ENCODE data around the gene RPL28. TPM values are rescaled to one million over a fixed set of nuclear protein-coding genes. Genes with fewer than 3 reads are reported as not detected.

Gene RPL28
- total and polyA plus RNA-seq, 2 of the 13 experiments (the other 11 are each of a cell fraction or from before 2014, with no cell fraction given), result 105 to 420 TPM

GRCh38 chr19:55407800-55408532 lies 22.2 kb downstream of the RPL28 start (continued):
- TF ChIP-seq ZNF225 (CRISPR knock-in tag; IDR thresholded peaks at IDR 0.05) (no peak), PHF8 (CRISPR knock-in tag; IDR thresholded peaks at IDR 0.05) (peak; percentile 68), ZNF687 (CRISPR knock-in tag; IDR thresholded peaks at IDR 0.05) (peak; percentile 95), ZBTB38 (CRISPR knock-in tag; IDR thresholded peaks at IDR 0.05) (no peak; the same call in 1 of the 2 replicates), ZBTB14 (CRISPR knock-in tag; IDR thresholded peaks at IDR 0.05) (peak; percentile 80), PCBP2 (optimal IDR thresholded peaks at IDR 0.05; ENCODE audit: low read depth, low read length, poor library complexity, severe bottlenecking) (no peak), TBP (CRISPR knock-in tag; IDR thresholded peaks at IDR 0.05) (no peak), THYN1 (CRISPR knock-in tag; IDR thresholded peaks at IDR 0.05; ENCODE audit: borderline replicate concordance, low read depth) (no peak), ZNF839 (CRISPR knock-in tag; IDR thresholded peaks at IDR 0.05; ENCODE audit: borderline replicate concordance) (no peak), CAMTA2 (CRISPR knock-in tag; IDR thresholded peaks at IDR 0.05; ENCODE audit: borderline replicate concordance) (peak; percentile 59; the same call in 1 of the 2 replicates), ATF1 (CRISPR knock-in tag; IDR thresholded peaks at IDR 0.05) (peak; percentile 92), U2AF2 (IDR thresholded peaks at IDR 0.05; ENCODE audit: low read depth, low read length) (no peak), ZNF720 (CRISPR knock-in tag; IDR thresholded peaks at IDR 0.05) (no peak), SMARCE1 (IDR thresholded peaks at IDR 0.05; ENCODE audit: borderline replicate concordance) (no peak), ARID2 (CRISPR knock-in tag; IDR thresholded peaks at IDR 0.05; ENCODE audit: borderline replicate concordance) (no peak), KLF16 (CRISPR knock-in tag; IDR thresholded peaks at IDR 0.05) (0 out of 4 replicates have a peak, but pooled peaks of 1 of the 2 experiments have one; percentile 62), SIN3B (IDR thresholded peaks at IDR 0.05; ENCODE audit: low read length) (no peak), ZNF879 (CRISPR knock-in tag; IDR thresholded peaks at IDR 0.05) (no peak), ZFP36L1 (CRISPR knock-in tag; IDR thresholded peaks at IDR 0.05) (no peak; the same call in 1 of the 2 replicates), FOXP1 (IDR thresholded peaks at IDR 0.05) (no peak), FOXP1 (CRISPR knock-in tag; IDR thresholded peaks at IDR 0.05) (no peak)
- TF ChIP-seq, protein P1, sequence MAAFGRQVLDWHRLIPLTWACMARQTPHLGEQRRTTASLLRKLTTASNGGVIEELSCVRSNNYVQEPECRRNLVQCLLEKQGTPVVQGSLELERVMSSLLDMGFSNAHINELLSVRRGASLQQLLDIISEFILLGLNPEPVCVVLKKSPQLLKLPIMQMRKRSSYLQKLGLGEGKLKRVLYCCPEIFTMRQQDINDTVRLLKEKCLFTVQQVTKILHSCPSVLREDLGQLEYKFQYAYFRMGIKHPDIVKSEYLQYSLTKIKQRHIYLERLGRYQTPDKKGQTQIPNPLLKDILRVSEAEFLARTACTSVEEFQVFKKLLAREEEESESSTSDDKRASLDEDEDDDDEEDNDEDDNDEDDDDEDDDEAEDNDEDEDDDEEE (CRISPR knock-in tag; IDR thresholded peaks at IDR 0.05), result no peak
- TF ChIP-seq, protein P2, sequence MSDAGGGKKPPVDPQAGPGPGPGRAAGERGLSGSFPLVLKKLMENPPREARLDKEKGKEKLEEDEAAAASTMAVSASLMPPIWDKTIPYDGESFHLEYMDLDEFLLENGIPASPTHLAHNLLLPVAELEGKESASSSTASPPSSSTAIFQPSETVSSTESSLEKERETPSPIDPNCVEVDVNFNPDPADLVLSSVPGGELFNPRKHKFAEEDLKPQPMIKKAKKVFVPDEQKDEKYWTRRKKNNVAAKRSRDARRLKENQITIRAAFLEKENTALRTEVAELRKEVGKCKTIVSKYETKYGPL (CRISPR knock-in tag; IDR thresholded peaks at IDR 0.05), result no peak
- TF ChIP-seq, protein P3, sequence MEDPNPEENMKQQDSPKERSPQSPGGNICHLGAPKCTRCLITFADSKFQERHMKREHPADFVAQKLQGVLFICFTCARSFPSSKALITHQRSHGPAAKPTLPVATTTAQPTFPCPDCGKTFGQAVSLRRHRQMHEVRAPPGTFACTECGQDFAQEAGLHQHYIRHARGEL (CRISPR knock-in tag; IDR thresholded peaks at IDR 0.05), result peak; percentile 35; the same call in 1 of the 2 replicates

Data from HepG2 (cell line).